MM.1S (cell line): ENCODE results near the gene ARL14EPL.

Experiments used
- EZH2 ChIP-seq: fragments of 300-600 bp; sonication (generic); optimal IDR thresholded peaks from 2 replicates; pipeline ENCODE3; 2017; ENCODE audit warnings: low read depth, mild to moderate bottlenecking, antibody characterized with exemption, low read length, mixed read lengths
- EZH2phosphoT487 ChIP-seq: fragments of 300-600 bp; sonication (generic); IDR thresholded peaks from 2 replicates; pipeline ENCODE4 v1.6.1; 2018; ENCODE audit warnings: antibody characterized with exemption, low read length
- TF ChIP-seq, protein P1 (sequence below): fragments of 300-600 bp; sonication (generic); IDR thresholded peaks from 2 replicates; pipeline ENCODE4 v1.5.1; 2016; ENCODE audit warnings: antibody characterized with exemption, low read length, mixed read lengths

GRCh38 chr5:116002116-116002906 lies 30.0 kb upstream of the ARL14EPL start:
- TF ChIP-seq, protein P1, sequence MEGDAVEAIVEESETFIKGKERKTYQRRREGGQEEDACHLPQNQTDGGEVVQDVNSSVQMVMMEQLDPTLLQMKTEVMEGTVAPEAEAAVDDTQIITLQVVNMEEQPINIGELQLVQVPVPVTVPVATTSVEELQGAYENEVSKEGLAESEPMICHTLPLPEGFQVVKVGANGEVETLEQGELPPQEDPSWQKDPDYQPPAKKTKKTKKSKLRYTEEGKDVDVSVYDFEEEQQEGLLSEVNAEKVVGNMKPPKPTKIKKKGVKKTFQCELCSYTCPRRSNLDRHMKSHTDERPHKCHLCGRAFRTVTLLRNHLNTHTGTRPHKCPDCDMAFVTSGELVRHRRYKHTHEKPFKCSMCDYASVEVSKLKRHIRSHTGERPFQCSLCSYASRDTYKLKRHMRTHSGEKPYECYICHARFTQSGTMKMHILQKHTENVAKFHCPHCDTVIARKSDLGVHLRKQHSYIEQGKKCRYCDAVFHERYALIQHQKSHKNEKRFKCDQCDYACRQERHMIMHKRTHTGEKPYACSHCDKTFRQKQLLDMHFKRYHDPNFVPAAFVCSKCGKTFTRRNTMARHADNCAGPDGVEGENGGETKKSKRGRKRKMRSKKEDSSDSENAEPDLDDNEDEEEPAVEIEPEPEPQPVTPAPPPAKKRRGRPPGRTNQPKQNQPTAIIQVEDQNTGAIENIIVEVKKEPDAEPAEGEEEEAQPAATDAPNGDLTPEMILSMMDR: no peak
- TF ChIP-seq EZH2 (no peak), EZH2phosphoT487 (no peak)
